SJSA1 (cell line): ENCODE results near the gene ATP10A. TPM values are rescaled to one million over a fixed set of nuclear protein-coding genes. Genes with fewer than 3 reads are reported as not detected.
A peak's percentile ranks its signal among the peaks of the same experiment; 100 is the strongest.
"Not testable (repeated sequence)": the region's sequence is repeated elsewhere in the genome, so short reads cannot be mapped to it uniquely, and the experiment has no call there.

Experiments
- DNase-seq, 2 experiments: peaks; one replicate each; pipeline ENCODE4 v3.0.0-alpha.2; 2015 to 2020; ENCODE audit warnings: low spot score in 2 of 2, low read depth in 1 of 2
- H3K27ac ChIP-seq: fragments of 250-450 bp; sonication (Bioruptor Pico); 2 replicates; pipeline ENCODE4 v1.5.1; 2020; ENCODE audit warnings: mild to moderate bottlenecking, moderate library complexity
- H3K27me3 ChIP-seq: fragments of 250-450 bp; sonication (Bioruptor Pico); replicated peaks from 2 replicates; pipeline ENCODE4 v1.5.1; 2020; ENCODE audit warnings: mild to moderate bottlenecking, moderate library complexity
- H3K36me3 ChIP-seq: fragments of 250-450 bp; sonication (Bioruptor Pico); 2 replicates; pipeline ENCODE4 v1.5.1; 2020; ENCODE audit warnings: mild to moderate bottlenecking
- H3K4me1 ChIP-seq: fragments of 250-450 bp; sonication (Bioruptor Pico); replicated peaks from 2 replicates; pipeline ENCODE4 v1.6.1; 2021; ENCODE audit warnings: mild to moderate bottlenecking
- H3K4me3 ChIP-seq: fragments of 250-450 bp; sonication (Bioruptor Pico); 2 replicates; pipeline ENCODE4 v1.5.1; 2020; ENCODE audit warnings: mild to moderate bottlenecking
- H3K9me3 ChIP-seq: fragments of 250-450 bp; sonication (Bioruptor Pico); replicated peaks from 2 replicates; pipeline ENCODE4 v1.5.1; 2020; ENCODE audit warnings: mild to moderate bottlenecking
- total RNA-seq: library from RNA; depleted of rRNA; stranded (reverse); fragments of >200 nt; shearing (Covaris generic); gene quantifications from 2 replicates; pipeline ENCODE4 v1.2.3, GENCODE V29; 2014

The ATP10A gene
- total RNA-seq, 1 experiment from 2014 or later = 31.3 TPM

- H3K36me3 ChIP-seq = peaks cover 57% of the 10 kb centered on the region
- no peak for DNase-seq
- peak overlapping the region; percentile 25 for H3K27ac ChIP-seq
- peaks cover 45% of the 10 kb centered on the region for H3K4me1 ChIP-seq
- no peaks in the 10 kb centered on the region for H3K27me3 ChIP-seq
- no peak overlapping the region for H3K4me3 ChIP-seq
- 0 out of 2 replicates have a peak, but pooled peaks cover 2% of the 10 kb centered on the region for H3K9me3 ChIP-seq
These were observed 3.1 kb downstream of the ATP10A start for GRCh38 chr15:25859838-25860645.

- Histone ChIP-seq H3K36me3 (peaks cover 57% of the 10 kb centered on the region), H3K9me3 (0 out of 2 replicates have a peak, but pooled peaks cover 2% of the 10 kb centered on the region), H3K4me1 (peaks cover 40% of the 10 kb centered on the region), H3K27me3 (no peaks in the 10 kb centered on the region), H3K27ac (no peak overlapping the region), H3K4me3 (no peak overlapping the region)
- no peak for DNase-seq
These were observed 4.0 kb downstream of the ATP10A start for GRCh38 chr15:25858952-25859760.

- not testable (repeated sequence) for H3K9me3 ChIP-seq, H3K4me3 ChIP-seq, DNase-seq, H3K27me3 ChIP-seq, H3K27ac ChIP-seq
- Histone ChIP-seq H3K36me3 (peaks cover 36% of the 10 kb centered on the region), H3K4me1 (peaks cover 32% of the 10 kb centered on the region)
These were observed 7.1 kb downstream of the ATP10A start for GRCh38 chr15:25856059-25856458.

- H3K36me3 ChIP-seq = peaks cover 18% of the 10 kb centered on the region
- no peaks in the 10 kb centered on the region for H3K9me3 ChIP-seq
- H3K27me3 ChIP-seq = no peaks in the 10 kb centered on the region
These were observed 10.2 kb downstream of the ATP10A start for GRCh38 chr15:25852661-25853524.

GRCh38 chr15:25852027-25852426 is 11.1 kb downstream of the ATP10A start:
- Histone ChIP-seq H3K4me1 (peaks cover 46% of the 10 kb centered on the region), H3K36me3 (peaks cover 12% of the 10 kb centered on the region), H3K9me3 (no peaks in the 10 kb centered on the region), H3K4me3 (no peak overlapping the region), H3K27ac (no peak overlapping the region), H3K27me3 (no peaks in the 10 kb centered on the region)
- DNase-seq = no peak

More at GRCh38 chr15:25852661-25853524, 10.2 kb downstream of the ATP10A start:
- Histone ChIP-seq H3K4me3 (no peak overlapping the region), H3K27ac (no peak overlapping the region), H3K4me1 (peaks cover 46% of the 10 kb centered on the region)
- no peak for DNase-seq

- H3K9me3 ChIP-seq = no peaks in the 10 kb centered on the region
- peak overlapping the region; percentile 93 for H3K27ac ChIP-seq
- H3K4me1 ChIP-seq = peaks cover 49% of the 10 kb centered on the region
- peak; percentile 90 to 94 for DNase-seq
- no peaks in the 10 kb centered on the region for H3K27me3 ChIP-seq
- peak overlapping the region; percentile 30 for H3K4me3 ChIP-seq
- peaks cover 1% of the 10 kb centered on the region for H3K36me3 ChIP-seq
These were observed 12.7 kb downstream of the ATP10A start for GRCh38 chr15:25850154-25851111.

- Histone ChIP-seq H3K4me1 (peaks cover 49% of the 10 kb centered on the region), H3K27ac (peak overlapping the region; percentile 93), H3K4me3 (0 out of 2 replicates have a peak overlapping the region, but pooled peaks have one; percentile 1), H3K9me3 (no peaks in the 10 kb centered on the region), H3K27me3 (no peaks in the 10 kb centered on the region), H3K36me3 (peaks cover 2% of the 10 kb centered on the region)
- DNase-seq = peak; percentile 73 to 84
These were observed 13.8 kb downstream of the ATP10A start for GRCh38 chr15:25849157-25849921.

- peak overlapping the region; percentile 93; the same call in 1 of the 2 replicates for H3K27ac ChIP-seq
- peaks cover 49% of the 10 kb centered on the region for H3K4me1 ChIP-seq
- H3K4me3 ChIP-seq = no peak overlapping the region
- no peak for DNase-seq
- no peaks in the 10 kb centered on the region for H3K9me3 ChIP-seq
- H3K36me3 ChIP-seq = peaks cover 2% of the 10 kb centered on the region
- no peaks in the 10 kb centered on the region for H3K27me3 ChIP-seq
These were observed 14.4 kb downstream of the ATP10A start for GRCh38 chr15:25848784-25849156.

- H3K4me3 ChIP-seq = no peak overlapping the region
- no peaks in the 10 kb centered on the region for H3K9me3 ChIP-seq
- peaks cover 5% of the 10 kb centered on the region for H3K36me3 ChIP-seq
- H3K27me3 ChIP-seq = no peaks in the 10 kb centered on the region
- H3K27ac ChIP-seq = no peak overlapping the region
- H3K4me1 ChIP-seq = peaks cover 46% of the 10 kb centered on the region
- DNase-seq = no peak
These were observed 14.8 kb downstream of the ATP10A start for GRCh38 chr15:25848325-25848724.

- Histone ChIP-seq H3K36me3 (peaks cover 7% of the 10 kb centered on the region; the same call in 1 of the 2 replicates), H3K27ac (no peak overlapping the region), H3K4me3 (no peak overlapping the region), H3K9me3 (no peaks in the 10 kb centered on the region), H3K4me1 (peaks cover 33% of the 10 kb centered on the region), H3K27me3 (no peaks in the 10 kb centered on the region)
- no peak for DNase-seq
These were observed 16.1 kb downstream of the ATP10A start for GRCh38 chr15:25847051-25847450.

- Histone ChIP-seq H3K4me3 (no peak overlapping the region), H3K36me3 (peaks cover 13% of the 10 kb centered on the region), H3K9me3 (no peaks in the 10 kb centered on the region), H3K27me3 (no peaks in the 10 kb centered on the region), H3K27ac (no peak overlapping the region), H3K4me1 (peaks cover 32% of the 10 kb centered on the region)
- DNase-seq = no peak
These were observed 16.8 kb downstream of the ATP10A start for GRCh38 chr15:25846377-25846776.
